Lower leg skin (tissue), 4 donors: ENCODE data around the gene NUP98. TPM values are rescaled to one million over a fixed set of nuclear protein-coding genes. Genes with fewer than 3 reads are reported as not detected.

Experiments
- DNase-seq, 2 donors: peaks; one replicate each; pipeline ENCODE4 v3.0.0-alpha.2; 2019; ENCODE audit warnings: low spot score in 2 of 2
- H3K4me3 ChIP-seq: fragments of 200-600 bp; sonication (generic); 2 replicates; pipeline ENCODE4 v1.5.1; 2017; ENCODE audit warnings: mild to moderate bottlenecking, low read depth; ENCODE audit not compliant: poor library complexity, severe bottlenecking
- POLR2A ChIP-seq, 2 donors: fragments of 450-650 bp; IDR thresholded peaks; one replicate each; pipeline ENCODE4 v1.6.1; 2016 to 2017; ENCODE audit warnings: antibody characterized with exemption in 2 of 2, mild to moderate bottlenecking in 1 of 2, moderate library complexity in 1 of 2
- WGBS, 2 donors: methylation state at CpG; one replicate each; pipeline ENCODE4 v1.1.5; 2018; 5-methylcytosine and 5-hydroxymethylcytosine counted together
- intact Hi-C: fragments of 100-400 bp; cut with DNase I; formaldehyde crosslinking; loops from one replicate; pipeline ENCODE4 v1.15.0; 2023; ENCODE audit warnings: low total_unique reads
- total RNA-seq, 4 donors: library from RNA; depleted of rRNA; stranded (reverse); fragments of >200 nt; gene quantifications; one replicate each; pipeline ENCODE4 v1.1.0, GENCODE V29; 2016
- TF ChIP-seq, protein P1 (sequence below), 3 donors: fragments of 450-650 bp; IDR thresholded peaks; one replicate each; pipeline ENCODE4 v1.5.1; 2016; ENCODE audit warnings: antibody characterized with exemption in 3 of 3, mild to moderate bottlenecking in 3 of 3, moderate library complexity in 2 of 3

The NUP98 gene
- total RNA-seq, 4 donors from 2014 or later, result 65.4 to 220 (median 97.9) TPM

DNA sequence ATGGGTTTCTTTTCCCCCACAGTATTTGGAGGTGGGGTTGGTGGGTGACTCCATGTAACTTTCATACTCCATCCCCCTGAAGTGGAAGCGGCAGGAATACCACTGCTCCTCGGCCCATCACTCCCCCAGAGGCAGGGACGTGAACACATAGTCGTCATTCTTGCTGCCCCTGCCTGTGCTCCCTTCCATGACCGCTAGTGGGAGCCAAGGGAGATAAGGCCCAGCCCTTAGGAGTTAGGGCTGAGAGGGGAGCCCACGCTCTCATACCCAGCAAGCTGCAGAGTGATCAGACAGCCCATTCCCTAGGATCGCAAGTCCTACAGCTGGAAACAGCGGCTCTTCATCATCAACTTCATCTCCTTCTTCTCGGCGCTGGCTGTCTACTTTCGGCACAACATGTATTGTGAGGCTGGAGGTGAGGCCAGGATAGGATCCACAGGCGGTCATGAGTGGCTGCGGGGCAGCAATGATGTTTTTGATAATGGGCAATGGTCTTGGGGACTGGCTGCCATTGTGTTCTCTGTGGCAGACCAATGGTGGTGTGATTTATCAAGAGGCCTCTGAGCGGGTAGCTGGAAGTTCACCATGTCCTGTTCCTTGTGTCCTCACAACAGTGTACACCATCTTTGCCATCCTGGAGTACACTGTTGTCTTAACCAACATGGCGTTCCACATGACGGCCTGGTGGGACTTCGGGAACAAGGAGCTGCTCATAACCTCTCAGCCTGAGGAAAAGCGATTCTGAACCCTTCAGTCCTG, 27.5 kb upstream of the NUP98 start:
- 82 to 85% methylated on average over 18 of the region's 18 CpGs for WGBS, 2 donors
- no peak for TF ChIP-seq POLR2A (IDR thresholded peaks at IDR 0.05)
- TF ChIP-seq, protein P1, sequence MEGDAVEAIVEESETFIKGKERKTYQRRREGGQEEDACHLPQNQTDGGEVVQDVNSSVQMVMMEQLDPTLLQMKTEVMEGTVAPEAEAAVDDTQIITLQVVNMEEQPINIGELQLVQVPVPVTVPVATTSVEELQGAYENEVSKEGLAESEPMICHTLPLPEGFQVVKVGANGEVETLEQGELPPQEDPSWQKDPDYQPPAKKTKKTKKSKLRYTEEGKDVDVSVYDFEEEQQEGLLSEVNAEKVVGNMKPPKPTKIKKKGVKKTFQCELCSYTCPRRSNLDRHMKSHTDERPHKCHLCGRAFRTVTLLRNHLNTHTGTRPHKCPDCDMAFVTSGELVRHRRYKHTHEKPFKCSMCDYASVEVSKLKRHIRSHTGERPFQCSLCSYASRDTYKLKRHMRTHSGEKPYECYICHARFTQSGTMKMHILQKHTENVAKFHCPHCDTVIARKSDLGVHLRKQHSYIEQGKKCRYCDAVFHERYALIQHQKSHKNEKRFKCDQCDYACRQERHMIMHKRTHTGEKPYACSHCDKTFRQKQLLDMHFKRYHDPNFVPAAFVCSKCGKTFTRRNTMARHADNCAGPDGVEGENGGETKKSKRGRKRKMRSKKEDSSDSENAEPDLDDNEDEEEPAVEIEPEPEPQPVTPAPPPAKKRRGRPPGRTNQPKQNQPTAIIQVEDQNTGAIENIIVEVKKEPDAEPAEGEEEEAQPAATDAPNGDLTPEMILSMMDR (IDR thresholded peaks at IDR 0.05), result no peak
- H3K4me3 ChIP-seq, result no peak overlapping the region
- no peak for DNase-seq
- intact Hi-C loops, result no loop called here

DNA sequence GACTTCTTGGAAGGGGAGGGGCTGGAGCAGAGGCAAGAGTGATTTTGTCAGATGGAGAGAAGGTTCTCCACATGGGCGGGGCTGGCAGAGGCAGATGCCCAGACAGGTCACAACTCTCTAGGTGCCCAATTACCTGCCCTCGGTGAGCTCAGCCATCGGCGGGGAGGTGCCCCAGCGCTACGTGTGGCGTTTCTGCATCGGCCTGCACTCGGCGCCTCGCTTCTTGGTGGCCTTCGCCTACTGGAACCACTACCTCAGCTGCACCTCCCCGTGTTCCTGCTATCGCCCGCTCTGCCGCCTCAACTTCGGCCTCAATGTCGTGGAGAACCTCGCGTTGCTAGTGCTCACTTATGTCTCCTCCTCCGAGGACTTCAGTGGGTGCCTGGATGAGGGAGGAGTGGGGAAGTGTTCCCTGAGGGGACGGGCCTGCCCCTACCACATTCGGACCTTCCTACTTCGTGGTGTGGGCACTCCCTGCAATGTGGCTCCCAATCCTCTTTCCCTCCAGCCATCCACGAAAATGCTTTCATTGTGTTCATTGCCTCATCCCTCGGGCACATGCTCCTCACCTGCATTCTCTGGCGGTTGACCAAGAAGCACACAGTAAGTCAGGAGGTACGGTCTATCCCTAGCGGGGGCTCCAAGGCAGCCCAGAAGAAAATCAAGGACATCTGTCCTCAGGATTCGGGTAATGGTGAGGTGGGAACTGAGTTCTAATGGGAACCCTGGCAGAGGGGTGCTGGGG, 26.6 kb upstream of the NUP98 start:
- intact Hi-C loops, result no loop called here
- no peak for TF ChIP-seq POLR2A (IDR thresholded peaks at IDR 0.05)
- TF ChIP-seq, protein P1 (IDR thresholded peaks at IDR 0.05), result no peak
- H3K4me3 ChIP-seq, result no peak overlapping the region
- no peak for DNase-seq
- 87 to 91% methylated on average over 30 of the region's 30 CpGs for whole genome bisulfite sequencing, 2 donors

- DNase-seq, result no peak
- H3K4me3 ChIP-seq, result no peak overlapping the region
- WGBS, 2 donors, result 84 to 100% methylated on average over 2 to 3 of the region's 3 CpGs
- intact Hi-C loops, result no loop called here
- TF ChIP-seq, protein P1 (IDR thresholded peaks at IDR 0.05), result no peak
- no peak for TF ChIP-seq POLR2A (IDR thresholded peaks at IDR 0.05)
These were observed 25.9 kb upstream of the NUP98 start for GRCh38 chr11:3823303-3823702.

GRCh38 chr11:3822312-3822711, 25.0 kb upstream of the NUP98 start:
- intact Hi-C loops, result no loop called here
- no peak for DNase-seq
- H3K4me3 ChIP-seq, result no peak overlapping the region
- no peak for TF ChIP-seq POLR2A (IDR thresholded peaks at IDR 0.05)
- TF ChIP-seq, protein P1 (IDR thresholded peaks at IDR 0.05), result no peak
- 96 to 97% methylated on average over 7 of the region's 7 CpGs for WGBS, 2 donors

DNA sequence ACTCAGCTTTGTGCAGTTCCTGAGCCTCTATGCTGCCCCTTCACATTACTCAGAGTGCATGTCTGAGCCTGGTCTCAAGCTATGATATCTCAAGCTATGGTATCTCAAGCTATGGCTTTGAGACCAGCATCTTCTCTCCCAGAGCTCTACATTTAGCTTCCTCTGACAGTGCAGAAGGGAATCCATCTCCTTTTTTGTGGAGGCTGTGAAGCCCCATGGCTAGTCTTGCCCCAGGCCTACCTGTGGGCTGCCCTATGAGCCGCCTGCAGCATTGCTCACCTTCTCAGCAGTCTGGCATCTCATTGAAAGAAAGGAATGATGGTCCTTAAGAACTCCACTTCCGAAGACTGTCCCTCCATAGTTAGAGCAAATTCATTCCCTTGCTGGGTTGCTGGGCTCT, 23.6 kb upstream of the NUP98 start:
- H3K4me3 ChIP-seq, result no peak overlapping the region
- TF ChIP-seq POLR2A (IDR thresholded peaks at IDR 0.05), result no peak
- TF ChIP-seq, protein P1 (IDR thresholded peaks at IDR 0.05), result no peak
- DNase-seq, result no peak
- 100% methylated on average over 2 of the region's 2 CpGs for WGBS, 2 donors
- intact Hi-C loops, result no loop called here
